SHP77 treated with DMSO at 0.1 percent for 48 hours (cell line): Measurements from ENCODE around the gene CD2BP2.

Experiments
- DNase-seq: peaks from one replicate; lab custom pipeline; 2025; lab: John Stamatoyannopoulos, UW

Gene CD2BP2

GRCh38 chr16:30378236-30379157, 23.4 kb upstream of the CD2BP2 start:
- peak; percentile 93 for DNase-seq

- DNase-seq = peak; percentile 81
Measured at GRCh38 chr16:30377812-30378235, 22.7 kb upstream of the CD2BP2 start.

- DNase-seq = peak; percentile 75
Measured at GRCh38 chr16:30377050-30377811, 22.1 kb upstream of the CD2BP2 start.

- no peak for DNase-seq
Measured at GRCh38 chr16:30376461-30376902, 21.4 kb upstream of the CD2BP2 start.

DNA sequence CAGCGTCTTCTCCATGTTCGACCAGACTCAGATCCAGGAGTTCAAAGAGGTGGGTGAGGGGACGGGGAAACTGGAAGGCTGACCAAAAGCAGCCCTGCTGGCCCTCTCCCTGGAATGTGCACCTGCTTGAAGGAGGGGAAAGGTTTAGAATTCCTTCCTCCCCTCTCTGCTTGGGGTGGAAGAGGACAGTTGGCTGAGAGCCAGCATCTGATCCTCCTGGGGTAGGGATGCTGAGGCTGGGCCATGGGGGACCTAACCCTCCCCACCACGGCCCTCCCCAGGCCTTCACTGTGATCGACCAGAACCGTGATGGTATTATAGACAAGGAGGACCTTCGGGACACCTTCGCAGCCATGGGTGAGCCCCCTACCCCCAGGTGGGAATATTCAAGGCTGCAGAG, 20.8 kb upstream of the CD2BP2 start:
- DNase-seq = no peak

DNA sequence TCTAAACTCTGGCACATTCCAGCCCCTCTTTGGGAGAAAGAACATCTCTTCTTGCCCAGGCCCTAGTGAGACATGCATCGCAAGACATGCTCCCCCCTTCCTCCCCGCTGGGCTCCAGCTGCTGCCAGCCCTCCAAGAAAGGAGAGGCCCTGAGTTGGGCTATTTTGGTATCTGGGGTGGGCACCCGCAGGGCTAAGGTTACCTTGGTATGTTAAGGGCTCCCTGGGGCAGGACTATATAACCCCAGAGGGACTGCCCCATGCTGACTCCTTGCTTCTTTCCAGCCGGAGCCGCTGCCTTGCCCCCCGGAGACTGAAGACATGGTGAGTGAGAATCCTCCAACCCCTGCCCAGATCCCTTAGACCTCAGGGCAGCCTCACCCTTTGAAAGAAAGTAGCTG, 19.4 kb upstream of the CD2BP2 start, which contains the start of gene MYL11:
TSS of gene MYL11 (plus strand) at position 265 of the 400 bp plus-strand sequence. CDS start at position 321, 56 bp downstream.
- DNase-seq = no peak

DNA sequence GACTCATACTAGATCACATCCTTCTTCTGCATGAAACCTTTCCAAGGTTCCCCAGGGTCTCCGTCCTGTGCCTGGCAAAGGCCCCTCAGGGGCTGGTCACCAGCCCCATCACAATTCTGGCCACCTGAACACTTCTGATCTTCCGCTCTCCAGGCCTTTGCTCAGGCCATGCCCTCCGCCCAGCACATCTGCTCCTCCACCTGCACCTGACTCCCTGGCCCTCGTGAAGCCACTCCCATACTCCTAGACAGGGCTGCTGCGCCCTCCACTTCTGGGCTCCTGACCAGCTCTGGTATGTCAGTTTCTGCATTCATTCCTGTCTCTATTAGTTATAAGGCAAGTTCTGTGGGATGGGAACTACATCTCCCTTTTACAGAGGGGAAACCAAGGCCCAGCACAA, 17.6 kb upstream of the CD2BP2 start:
- no peak for DNase-seq

- DNase-seq = no peak
Measured at GRCh38 chr16:30372038-30372712, 17.1 kb upstream of the CD2BP2 start.

GRCh38 chr16:30371248-30371816, 16.2 kb upstream of the CD2BP2 start:
- DNase-seq = no peak

- peak; percentile 100 for DNase-seq
Measured at GRCh38 chr16:30370456-30371247, 15.5 kb upstream of the CD2BP2 start, which contains the start of gene TBC1D10B. Gene TBC1D10B, minus strand, starts transcription at chr16:30370494. Its CDS starts 311 bp downstream, at chr16:30370183.

DNA sequence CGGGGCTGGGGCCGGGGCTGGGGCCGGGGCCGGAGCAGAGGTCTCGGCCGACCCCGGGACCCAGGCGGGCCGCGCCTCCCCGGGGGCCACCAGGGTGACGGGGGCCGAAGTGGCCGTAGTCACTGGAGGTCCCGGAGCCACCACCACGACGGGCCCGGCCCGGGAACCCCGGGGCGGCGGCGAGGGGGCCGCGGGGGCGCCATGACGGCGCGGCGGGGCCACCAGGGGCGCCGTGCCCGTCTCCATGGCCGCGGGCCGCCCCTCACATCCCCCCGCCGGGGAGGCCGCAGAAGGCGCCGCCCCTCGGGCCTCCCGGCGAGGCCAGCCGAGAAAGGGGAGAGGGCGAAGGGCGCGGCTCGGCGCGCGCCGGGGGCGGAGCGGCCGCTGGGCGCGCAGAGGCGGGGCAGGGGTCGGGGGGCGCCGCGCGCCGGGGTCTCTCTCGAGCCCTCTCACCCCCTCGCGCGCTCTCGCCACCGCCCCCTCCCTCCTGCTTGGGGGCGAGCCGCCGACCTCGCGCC, 14.9 kb upstream of the CD2BP2 start:
- DNase-seq = no peak

GRCh38 chr16:30369091-30369937, 14.2 kb upstream of the CD2BP2 start:
- no peak for DNase-seq

DNA sequence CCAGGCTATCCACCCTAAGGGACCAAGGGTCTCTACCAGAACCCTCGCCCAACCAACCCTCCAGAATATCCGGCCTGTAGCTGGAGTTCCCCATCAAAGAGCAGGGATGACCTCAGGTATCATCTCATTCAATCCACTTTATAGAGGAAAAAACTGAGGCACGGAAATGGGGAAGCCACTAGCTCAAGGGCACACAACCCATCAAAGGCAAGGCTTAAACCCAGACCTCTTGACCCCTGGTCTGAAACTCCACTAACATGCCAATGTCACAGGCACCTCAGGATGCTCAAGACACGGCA, 13.6 kb upstream of the CD2BP2 start:
- DNase-seq = no peak

DNA sequence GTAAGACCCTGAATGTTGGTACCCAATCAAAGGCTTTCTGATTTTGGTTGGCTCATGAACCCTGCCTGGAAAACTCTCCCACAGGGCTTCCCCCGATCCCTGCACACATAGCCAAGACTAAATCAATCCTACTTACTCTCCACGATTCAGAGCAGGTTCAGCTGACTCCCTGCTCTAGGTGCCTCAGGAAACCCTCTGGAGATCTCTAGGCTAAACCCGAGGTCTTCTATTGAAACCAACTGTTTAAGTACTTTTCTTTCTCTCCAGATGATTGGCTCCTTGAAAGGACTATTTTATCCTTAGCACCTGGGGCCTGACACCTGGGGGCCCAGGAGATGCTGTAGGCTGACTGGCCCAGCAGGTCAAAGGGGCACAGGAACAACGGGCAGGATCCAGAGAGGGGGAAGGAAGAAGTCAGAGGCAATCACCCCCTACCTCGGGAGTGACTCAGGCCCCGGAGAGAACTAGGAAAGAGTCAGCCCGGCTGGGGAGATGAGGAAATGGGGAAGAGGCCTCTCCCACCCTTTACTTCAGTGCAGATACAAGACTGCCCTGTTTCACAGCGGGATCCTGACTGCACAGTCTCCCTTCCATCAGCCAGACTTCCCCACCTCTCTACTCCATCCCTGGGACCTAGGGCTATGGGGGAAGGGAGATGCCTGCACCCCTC, 13.1 kb upstream of the CD2BP2 start:
- no peak for DNase-seq

- no peak for DNase-seq
Measured at GRCh38 chr16:30367349-30368009, 12.4 kb upstream of the CD2BP2 start.

GRCh38 chr16:30366511-30366910, 11.4 kb upstream of the CD2BP2 start:
- no peak for DNase-seq

DNA sequence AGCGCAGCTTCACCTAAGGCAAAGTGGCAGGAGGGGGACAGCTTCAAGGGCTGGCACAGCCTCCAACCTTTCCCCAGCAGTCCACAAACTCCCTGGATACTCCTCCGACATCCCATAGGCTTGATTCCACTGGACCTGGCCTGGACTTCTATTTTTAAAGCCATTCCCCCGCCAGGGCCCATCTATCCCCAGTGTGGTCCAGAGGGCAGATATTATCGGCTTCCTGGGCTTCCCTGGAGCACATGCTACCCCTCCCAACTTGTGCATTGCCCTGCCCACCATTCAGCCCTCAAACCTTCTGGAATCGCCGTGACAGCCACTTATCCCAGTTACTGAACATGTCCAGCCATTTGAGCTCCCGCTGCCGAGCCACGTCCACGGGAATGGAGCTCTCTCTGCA, 10.1 kb upstream of the CD2BP2 start:
- no peak for DNase-seq

DNA sequence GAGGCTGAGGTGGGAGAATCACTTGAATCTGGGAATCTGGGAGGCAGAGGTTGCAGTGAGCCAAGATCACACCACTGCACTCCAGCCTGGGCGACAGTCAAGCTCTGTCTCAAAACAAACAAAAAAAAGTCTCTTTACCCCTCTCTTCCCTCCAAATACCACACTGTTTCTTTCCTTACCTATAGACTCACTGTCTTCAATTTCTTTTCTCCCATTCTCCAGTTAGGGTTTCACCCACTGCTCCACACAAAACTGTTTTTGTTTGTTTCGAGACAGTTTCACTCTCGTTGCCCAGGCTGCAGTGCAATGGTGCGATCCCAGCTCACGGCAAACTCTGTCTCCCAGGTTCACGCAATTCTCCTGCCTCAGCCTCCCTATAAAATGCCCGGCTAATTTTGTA, 6.1 kb upstream of the CD2BP2 start:
- no peak for DNase-seq

GRCh38 chr16:30359871-30360170, 4.7 kb upstream of the CD2BP2 start:
- DNase-seq = no peak
